ENCODE results near the gene LRR1.
"Not testable (repeated sequence)": the region's sequence is repeated elsewhere in the genome, so short reads cannot be mapped to it uniquely, and the experiment has no call there.

The LRR1 gene

DNA sequence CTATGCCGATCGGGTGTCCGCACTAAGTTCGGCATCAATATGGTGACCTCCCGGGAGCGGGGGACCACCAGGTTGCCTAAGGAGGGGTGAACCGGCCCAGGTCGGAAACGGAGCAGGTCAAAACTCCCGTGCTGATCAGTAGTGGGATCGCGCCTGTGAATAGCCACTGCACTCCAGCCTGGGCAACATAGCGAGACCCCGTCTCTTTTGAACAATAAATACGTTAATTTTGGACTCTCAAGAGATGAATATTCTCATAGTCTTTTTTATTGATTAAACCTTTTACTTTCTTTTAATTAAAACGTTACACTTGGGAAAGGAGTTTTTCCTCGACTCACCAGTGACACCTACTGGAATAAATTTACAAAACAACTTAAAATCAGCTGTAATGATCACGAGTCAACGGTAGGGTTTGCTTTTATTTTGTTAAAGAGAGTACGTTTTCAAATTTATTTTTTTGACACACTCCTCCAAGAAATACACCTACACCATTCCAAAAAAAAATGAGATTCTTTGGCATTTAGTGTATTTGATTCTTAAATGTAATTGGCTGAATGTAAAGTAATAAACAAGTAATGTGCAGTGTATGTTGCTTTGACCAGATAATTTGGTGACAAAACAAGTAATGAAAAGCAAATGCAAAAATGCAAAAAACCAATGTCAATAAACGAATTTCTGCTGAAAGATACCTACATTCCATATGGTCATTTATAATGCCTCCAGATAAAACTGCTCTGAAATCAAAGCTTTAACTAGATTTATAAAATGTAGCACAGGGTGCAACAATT lies 11.9 kb upstream of the LRR1 start:
- peak; percentile 70 for DNase-seq

DNA sequence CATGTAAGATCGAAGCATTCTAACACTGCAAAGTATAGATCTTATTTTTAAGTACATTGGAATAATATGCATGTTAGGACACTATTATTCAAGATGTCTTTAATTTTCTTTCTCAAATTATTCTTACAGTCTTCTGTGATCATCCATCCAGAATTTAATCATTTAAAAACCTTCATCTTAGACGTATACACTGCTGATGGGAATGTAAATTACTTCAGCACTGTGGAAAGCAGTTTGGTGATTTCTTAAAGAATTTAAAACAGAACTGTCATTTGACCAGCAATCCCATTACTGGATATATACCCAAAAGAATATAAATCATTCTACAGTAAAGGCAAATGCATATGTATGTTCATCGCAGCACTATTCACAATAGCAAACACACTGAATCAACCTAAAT lies 9.4 kb upstream of the LRR1 start:
- DNase-seq, result no peak

DNA sequence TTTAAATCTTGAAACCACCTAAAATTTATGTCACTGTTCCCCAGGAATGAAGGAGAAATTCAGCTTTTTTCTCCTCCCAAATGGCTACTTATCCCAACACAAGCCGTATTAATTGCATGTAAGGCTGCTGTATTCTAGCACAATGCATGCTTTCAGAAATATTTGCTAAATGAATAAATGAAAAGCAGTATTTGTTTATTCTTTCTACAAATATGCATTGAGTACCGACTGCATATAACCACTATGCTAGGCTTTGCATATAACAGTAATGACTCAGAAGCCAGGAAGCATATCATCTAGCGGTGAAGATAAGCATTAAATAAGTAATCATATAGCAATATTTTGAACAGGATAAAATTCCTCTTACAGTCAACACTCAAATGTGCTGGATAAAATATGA lies 5.7 kb upstream of the LRR1 start:
- DNase-seq, result no peak

DNA sequence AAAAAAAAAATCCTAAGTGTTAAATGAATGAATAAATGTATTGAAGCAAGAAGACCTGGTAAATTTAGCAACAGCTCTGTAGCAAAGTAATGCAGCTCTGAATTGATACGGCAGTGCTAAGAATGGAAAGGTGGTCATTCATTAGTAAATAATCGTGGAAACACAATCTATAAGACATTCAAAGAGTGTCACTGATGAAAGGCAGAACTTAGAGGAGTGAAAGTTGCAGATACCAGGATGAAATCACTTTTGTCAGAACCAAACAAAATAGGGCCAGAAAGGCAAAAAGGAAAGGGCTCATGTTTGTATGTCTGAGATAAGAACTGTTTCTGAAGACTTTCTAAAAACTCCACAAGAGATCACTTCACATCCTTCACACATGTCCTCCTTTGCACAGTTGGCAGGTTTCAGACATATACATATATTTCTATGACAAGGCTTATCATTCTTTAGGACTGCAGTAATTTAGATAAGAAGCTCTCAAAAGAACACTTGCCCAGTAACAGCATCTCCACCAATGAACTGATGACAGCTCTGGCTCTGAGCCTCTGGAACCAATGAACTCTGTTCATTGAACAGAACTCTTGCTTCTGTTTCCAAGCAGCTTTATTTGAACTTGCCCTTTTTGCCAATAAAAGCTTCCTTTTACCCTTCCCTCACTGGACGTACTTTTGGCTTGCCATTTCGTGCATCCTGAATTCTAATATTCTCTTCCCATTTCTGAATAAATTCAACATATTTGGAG lies 4.2 kb upstream of the LRR1 start:
- DNase-seq, result no peak

DNA sequence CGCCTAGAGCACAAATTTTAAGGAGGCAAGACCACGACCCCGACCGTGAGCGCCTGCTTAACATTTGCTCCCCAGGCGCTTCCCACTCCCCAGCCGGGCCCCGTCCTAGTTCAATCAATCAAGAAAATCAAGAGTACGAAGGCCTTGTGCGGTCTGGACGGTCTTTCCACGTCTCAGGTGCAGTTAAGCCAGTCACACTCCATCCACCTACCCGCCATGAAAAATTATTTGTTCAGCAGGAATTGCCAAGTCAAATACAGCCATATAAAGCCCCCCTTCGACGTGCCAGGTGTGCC lies 603 bp upstream of the LRR1 start:
- no peak for DNase-seq

DNA sequence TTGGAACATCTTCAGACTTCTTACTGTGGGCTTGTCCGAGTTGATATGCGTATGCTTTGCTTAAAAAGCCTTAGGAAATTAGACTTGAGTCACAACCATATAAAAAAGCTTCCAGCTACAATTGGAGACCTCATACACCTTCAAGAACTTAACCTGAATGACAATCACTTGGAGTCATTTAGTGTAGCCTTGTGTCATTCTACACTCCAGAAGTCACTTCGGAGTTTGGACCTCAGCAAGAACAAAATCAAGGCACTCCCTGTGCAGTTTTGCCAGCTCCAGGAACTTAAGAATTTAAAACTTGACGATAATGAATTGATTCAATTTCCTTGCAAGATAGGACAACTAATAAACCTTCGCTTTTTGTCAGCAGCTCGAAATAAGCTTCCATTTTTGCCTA lies 8.8 kb downstream of the LRR1 start:
- no peak for DNase-seq

DNA sequence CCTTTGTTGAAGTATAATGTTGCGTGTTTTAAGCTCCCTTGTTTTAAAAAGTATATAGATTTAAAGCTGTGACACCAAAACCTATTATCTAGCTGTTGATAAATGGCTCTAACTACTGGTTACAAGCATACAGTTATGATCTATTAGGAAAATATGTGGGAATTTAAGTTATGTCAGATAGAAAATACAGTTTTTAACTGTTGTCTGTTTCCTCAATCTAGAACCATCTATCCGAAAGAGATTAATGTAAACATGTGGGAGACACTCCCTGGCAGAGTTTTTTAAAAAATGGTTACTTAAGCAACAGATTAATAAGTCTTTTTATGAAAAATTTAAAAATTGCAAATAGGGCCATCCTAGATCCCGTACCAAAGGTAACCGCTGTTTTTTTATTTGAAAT lies 13.5 kb downstream of the LRR1 start:
- no peak for DNase-seq

DNA sequence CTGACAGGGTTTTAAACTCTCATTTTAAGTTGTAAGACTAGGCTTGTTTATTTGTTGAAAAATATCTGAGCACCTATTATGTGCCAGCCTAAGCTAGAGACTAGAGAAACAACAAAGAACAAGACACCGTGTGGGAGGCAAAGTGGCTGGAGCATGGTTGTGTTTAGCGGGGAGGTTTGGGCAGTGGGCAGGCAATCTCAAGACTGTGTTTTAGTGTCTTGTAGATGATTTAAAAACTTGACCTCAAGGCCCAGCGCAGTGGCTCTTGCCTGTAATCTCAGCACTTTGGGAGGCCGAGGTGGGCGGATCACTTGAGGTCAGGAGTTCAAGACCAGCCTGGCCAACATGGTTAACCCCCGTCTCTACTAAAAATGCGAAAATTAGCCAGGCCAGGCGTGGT lies 13.9 kb downstream of the LRR1 start:
- DNase-seq, result no peak

DNA sequence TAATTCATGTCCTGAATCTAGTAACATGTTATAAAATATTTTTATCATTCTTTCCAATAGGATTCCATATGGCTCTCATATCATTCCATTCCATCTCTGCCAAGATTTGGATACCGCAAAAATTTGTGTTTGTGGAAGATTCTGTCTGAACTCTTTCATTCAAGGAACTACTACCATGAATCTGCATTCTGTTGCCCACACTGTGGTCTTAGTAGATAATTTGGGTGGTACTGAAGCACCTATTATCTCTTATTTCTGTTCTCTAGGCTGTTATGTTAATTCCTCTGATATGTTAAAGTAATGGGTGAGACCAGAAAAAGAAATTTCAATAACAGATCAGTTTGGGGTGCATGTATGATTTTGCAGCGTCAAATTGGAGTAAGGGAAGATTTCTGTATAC lies 15.5 kb downstream of the LRR1 start:
- DNase-seq, result no peak

DNA sequence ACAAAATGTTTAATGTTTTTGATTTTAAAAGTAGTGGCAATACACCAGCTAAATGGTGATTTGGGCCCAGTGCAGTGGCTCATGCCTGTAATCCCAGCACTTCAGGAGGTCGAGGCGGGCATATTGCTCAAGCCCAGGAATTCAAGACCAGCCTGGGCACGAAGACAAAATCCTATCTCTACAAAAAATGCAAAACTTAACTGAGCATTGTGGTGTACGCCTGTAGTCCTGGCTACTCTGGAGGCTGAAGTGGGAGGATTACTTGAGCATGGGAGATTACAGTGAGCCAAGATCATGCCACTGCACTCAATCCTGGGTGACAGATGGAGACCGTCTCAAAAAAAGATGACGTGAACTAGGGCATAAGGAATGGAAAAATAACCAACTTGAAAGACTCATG lies 17.0 kb downstream of the LRR1 start:
- no peak for DNase-seq

DNA sequence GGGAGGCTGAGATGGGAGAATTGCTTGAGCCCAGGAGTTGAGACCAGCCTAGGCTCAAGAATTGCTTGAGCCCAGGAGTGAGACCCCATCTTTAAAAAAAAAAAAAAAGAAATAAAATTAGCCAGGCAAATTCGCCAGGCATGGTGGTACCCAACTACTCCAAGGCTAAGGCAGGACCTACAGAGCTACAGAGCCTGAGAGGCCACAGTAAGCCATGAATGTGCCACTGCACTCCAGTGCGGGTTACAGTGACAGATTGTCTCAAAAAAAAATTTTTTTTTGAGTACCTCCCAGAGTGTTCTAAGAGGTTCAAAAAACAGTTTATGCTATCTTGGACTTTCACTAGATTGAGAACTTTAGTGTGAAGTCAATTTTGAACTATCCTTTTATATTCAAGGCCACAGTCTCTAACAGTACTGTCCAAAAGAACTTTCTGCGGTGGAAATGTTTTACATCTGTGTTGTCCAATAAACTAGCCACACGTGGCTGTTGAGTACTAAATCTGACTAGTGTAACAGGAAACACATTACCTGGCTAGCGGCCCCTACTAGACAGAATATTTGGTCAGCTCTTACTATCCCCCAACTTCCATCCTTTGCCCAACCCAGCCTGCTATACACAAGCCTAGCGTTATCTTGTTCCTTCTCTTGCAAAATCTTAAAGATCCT lies 19.2 kb downstream of the LRR1 start:
- DNase-seq, result no peak

DNA sequence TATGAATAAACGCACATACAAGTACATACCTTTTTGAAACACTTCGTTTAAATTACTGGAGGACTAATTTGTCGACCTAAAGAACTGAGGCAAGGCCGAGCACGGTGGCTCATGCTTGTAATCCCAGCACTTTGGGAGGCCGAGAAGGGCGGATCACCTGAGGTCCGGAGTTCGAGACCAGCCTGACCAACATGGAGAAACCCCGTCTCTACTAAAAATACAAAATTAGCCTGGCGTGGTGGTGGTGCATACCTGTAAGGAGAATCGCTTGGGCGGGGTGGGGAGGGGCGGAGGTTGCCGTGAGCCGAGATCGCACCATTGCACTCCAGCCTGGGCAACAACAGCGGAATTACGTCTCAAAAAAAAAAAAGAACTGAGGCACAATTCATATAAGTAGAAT lies 20.5 kb downstream of the LRR1 start:
- DNase-seq, result not testable (repeated sequence)

DNA sequence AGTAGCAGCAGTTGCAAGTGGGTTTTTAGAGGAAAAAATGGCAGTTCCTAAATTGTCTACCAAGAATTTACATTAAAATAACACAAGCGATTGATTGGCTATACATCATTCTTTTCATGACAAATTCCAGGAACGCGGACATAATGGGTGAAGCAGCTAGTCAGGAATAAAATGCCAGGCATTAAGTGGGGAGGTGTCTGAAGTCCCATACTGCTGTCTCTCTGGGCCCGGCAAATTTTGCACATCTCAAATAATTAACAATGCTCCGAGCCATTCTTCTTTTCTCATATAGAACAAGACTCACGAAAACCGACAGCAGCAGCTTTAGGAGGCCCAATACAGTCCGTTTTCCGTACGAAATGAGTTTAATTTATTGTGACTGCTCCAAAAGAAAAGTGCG lies 21.0 kb downstream of the LRR1 start:
- no peak for DNase-seq

DNA sequence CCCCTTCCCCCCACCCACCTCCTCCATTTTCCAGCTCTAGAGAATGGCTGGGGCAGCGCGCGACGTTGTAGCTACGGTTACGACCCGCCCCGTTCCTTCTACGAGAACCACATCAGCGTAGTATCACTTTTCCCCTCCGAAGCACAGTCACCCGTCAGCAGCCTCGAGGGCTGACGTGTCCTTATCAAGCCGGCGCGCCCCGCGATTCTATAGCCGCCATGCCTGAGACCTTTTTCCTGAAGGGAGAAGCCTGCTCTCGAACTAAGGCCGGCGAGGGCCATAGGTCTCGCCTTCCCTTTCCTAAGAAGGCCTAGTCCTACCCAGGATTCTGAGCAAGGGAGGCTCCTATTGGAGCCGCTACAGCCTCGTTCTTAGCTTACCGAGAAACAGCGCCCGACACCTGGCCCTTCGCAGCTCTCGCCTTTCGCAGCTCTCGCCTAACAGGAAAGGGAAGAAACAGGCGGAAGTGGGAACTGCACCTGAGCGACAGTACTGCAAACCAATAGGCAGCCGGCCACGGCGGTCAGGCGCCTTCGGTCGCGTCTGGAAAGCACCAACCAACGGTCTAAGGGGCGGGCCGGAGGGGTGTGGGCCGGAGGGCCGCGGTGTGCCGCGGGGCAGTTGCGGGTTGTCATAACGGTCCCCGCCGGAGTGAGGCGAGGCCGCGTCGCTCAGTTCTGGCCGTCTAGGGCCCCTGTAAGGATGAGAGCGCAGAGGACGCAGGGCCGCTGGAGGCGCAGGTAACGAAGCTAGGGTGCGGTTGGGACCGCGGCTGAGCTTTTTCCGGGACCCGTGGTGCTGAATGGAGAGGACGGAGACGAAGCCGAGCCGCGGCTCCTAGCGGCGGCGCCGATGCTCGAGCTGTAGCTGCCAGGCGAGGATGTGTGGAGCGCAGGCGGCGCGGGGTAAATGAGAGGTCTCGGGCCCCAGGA lies 21.7 kb downstream of the LRR1 start, which contains the start of the genes MGAT2 and RPL36AL:
TSS of gene MGAT2 (plus strand) at position 618 of the 932 bp plus-strand sequence. CDS start 470 bp downstream, outside the sequence.
TSS of gene RPL36AL (minus strand) at position 445 of the 932 bp plus-strand sequence. CDS start 1,522 bp downstream, outside the sequence.
- peak; percentile 99 for DNase-seq

DNA sequence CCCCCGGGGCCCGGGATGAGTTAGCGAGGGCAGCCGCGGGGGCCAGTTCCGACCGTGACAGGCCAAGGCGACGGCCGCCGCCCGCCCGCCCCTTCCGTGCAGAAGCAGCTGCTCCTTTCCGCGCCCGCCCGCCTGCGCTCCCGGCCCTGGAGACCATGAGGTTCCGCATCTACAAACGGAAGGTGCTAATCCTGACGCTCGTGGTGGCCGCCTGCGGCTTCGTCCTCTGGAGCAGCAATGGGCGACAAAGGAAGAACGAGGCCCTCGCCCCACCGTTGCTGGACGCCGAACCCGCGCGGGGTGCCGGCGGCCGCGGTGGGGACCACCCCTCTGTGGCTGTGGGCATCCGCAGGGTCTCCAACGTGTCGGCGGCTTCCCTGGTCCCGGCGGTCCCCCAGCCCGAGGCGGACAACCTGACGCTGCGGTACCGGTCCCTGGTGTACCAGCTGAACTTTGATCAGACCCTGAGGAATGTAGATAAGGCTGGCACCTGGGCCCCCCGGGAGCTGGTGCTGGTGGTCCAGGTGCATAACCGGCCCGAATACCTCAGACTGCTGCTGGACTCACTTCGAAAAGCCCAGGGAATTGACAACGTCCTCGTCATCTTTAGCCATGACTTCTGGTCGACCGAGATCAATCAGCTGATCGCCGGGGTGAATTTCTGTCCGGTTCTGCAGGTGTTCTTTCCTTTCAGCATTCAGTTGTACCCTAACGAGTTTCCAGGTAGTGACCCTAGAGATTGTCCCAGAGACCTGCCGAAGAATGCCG lies 22.6 kb downstream of the LRR1 start:
- DNase-seq, result peak; percentile 60

DNA sequence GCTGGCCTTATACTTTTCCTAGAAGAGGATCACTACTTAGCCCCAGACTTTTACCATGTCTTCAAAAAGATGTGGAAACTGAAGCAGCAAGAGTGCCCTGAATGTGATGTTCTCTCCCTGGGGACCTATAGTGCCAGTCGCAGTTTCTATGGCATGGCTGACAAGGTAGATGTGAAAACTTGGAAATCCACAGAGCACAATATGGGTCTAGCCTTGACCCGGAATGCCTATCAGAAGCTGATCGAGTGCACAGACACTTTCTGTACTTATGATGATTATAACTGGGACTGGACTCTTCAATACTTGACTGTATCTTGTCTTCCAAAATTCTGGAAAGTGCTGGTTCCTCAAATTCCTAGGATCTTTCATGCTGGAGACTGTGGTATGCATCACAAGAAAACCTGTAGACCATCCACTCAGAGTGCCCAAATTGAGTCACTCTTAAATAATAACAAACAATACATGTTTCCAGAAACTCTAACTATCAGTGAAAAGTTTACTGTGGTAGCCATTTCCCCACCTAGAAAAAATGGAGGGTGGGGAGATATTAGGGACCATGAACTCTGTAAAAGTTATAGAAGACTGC lies 23.4 kb downstream of the LRR1 start:
- DNase-seq, result no peak

DNA sequence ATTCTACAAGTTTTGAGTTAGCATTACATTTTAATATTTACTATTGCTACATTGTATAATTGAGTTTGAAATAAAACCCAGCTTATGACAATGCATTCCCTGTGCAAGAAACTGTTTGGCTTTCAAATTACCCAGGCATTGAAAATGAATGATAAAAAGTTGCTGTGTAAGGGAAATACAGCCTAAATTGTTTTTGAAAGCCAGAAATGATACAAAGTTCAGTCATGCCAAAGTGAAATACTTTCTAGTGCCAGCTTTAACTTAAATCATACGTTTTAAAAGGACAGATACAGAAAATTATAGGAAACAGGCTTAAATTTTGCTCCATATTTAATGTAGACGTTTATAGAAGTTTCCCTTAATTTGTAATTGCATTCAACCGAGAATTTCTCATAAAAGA lies 24.6 kb downstream of the LRR1 start:
- no peak for DNase-seq

DNA sequence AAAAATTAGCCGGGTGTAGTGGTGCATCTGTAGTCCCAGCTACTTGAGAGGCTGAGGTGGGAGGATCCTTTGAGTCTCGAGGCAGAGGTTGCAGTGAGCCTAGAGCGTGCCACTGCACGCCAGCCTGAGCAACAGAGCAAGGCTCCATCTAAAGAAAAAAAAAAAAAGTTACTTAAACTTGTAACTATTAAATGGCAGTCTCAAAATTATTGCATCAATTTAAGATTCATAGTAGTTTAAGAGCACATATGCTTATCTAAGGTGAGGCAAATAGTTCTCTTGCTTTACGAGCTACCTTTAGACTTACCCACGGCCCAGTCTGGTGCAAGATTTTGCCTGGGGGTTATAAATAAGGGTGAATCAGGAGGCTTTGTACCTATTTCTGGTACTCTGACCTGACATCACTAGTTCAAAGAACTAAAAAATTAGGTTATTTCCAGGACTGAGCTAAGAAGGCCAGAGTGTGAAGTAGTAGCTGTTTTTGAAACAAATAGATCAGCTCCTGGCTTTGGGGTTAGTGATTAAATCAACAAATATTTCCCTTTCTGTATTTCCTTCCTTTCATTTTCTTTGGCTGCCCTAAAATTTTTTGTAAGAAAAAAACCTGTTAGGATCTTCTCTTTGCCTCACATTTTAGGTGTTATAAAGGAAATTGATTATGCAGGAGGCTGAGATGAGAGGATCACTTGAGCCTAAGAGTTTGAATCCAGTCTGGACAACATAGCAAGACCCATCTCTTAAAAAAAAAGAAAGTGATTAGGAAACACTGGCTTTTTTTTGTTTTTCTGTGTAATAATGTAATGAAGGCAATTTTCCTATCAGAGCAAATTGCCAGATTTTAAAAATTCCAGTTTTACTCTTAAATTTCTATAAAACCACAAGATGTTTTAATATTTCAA lies 25.4 kb downstream of the LRR1 start:
- DNase-seq, result no peak

DNA sequence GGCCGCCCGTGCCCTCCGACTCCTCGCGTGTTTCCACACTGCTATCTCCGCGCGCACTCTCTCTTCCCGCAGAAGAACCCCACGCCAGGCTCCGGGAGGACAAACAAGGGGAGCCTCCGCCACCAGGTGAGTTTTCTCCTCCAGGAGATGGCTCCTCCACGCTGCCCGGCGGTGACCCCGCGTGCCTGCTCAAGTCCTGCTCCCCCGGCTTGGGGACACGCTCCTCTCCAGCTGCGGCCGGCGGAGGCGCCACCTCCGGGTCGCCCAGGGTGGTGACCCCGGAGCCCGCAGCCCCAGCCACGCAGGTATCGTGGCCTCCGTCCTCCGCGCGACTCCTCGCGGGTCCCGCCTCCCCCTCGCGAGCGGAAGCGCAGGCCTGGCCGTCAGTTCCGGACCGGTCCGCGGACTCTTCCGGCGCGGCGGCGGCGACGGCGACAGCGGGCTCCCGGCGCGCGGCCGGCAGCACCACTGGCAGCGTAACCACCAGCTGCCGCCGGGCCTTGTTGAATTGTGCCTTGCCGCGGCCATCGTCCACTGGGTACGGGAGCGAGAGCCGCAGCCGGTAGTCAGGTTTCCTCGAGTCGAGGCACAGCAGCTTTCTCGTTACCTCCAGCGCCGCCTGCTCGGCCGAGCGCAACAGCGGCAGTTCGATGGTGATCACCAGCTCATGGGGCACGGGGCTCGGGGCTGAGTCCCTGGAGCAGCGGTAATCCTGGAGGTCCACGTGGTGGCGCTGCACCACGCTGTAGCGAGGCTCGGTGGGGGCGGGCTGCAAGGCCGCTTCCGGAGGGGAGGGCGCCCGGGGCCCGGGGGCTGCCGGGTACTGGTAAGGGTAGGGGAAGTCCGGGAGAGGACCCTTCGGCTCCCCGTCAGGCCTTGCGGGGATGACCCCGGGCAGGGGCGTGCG lies 35.2 kb downstream of the LRR1 start:
- DNase-seq, result peak; percentile 98

Measured in NCI-H2029 (cell line).